GM19351 (cell line): ENCODE results near the gene ACP1.

Experiments used
- ATAC-seq: cut with Tn5 transposase; IDR thresholded peaks from one replicate; pipeline ENCODE4 v1.9.1; 2021; ENCODE audit warnings: mild to moderate bottlenecking, moderate library complexity; ENCODE audit not compliant: unreplicated experiment

Gene ACP1

DNA sequence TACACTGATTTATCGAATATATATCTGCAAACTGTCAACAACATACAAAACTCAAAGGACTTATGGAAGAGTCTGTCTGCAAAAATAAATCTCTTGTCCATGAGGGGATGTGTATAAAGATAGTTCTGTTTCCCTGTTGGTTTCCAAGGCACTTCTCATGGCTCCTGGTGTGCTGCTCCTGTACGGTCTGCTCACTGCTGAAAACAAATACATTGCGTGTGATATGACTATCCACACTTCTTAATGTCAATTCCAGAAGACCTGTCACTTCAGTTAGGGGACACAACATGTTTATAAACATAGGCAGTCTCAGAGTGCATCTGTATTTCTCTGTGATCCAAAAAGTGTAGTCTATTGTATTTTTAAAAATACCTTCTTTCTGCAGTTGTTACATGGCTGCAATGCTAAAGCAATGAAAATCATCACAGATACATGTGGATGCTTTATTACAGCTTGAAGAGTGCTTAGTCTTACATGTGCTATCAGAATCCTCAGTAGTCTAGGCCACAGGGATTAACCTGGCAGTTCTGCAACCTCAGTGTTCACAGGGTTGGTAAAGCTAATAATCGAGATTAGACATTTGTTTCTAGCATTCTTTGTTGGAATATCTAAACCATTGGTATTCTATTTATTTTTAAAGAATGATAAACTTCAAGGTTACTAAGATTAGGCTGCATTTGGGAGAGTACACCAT, 15.4 kb downstream of the ACP1 start:
- no peak for ATAC-seq

GRCh38 chr2:280650-281110, 15.9 kb downstream of the ACP1 start:
- no peak for ATAC-seq

DNA sequence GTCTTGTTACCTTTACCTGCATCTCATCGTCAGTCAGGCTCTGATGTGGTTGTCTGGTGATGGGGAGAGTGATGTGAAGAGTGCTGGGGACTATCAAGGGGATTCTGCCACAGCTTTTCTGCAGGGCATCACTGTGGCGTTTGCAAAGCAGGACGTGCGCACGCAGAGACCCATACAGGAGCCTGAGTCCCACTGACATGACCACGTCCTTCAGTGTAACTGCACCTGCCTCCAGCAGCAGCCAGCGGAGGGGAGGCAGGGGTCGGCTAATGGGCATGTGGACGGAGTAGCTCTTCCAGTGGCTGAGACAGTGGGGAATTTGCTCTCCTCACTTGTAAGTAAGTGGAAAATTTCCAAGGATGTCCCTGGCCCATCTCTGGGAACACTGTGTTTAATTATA, 16.6 kb downstream of the ACP1 start:
- no peak for ATAC-seq

GRCh38 chr2:282371-283263, 17.9 kb downstream of the ACP1 start:
- no peak for ATAC-seq

DNA sequence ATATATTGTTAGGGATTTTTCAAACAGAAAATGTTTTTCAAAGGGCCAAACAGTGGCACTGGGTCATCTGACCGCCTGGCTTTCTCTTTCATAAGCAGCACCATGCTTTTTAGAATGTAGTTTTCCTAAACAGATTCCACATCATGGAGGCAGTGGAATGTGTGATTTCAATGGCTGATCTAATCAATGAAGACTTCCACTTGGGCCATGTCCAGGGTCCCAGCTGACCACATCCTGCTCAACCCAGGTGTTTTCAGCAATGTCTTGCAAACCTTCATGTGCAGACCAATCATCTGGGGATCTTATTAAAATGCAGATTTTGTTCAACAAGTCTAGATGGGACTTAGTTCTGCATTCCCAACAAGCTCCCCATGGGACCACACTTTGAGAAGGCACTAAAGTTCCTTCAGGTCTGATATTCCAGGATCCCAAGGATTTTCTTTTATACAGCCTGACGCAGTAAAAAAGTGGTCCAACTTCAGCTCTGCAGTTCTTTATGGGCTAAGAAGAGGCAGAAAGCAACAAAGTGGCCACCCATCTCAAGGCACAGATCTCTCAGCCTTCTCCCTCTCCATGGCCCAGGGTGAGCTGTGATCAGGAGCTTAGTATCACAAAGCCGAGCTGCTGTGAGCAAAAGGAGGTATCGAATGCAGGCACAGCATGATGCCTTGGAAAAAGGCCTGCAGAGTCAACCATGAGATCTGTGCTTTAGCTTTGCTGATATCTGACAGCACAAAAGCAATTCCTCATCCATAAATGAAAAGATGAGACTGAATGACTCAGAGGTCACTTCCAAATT, 19.4 kb downstream of the ACP1 start:
- no peak for ATAC-seq

DNA sequence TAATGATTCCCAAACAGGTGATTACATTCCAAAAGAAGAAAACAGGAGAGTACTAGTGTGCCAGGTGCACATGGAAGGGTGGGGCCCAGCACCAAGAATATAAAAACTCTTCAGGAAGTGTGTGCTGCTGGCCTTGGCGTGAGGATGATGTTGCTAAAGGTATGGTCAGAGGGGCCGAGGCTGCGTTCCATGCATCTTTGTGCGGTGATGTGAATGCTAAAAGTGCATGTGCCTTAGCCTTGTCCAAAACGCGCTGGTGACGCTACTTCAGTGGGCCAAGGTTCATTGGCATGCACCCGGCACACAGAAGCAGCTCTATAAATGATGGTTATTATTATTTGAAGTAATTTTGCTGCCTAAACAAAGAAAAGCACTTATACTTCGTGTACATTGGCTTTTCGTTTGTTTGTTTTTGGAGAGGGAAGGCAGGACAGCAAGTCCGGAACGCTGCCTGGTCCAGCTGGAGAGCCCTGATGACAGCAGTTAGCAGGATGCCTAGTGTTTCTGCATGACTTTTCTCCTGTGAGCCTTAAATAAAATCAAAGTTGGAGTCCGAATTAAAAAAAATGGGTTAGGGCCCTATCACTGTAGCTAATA, 20.2 kb downstream of the ACP1 start:
- ATAC-seq = no peak

GRCh38 chr2:285531-285930, 20.8 kb downstream of the ACP1 start:
- no peak for ATAC-seq

GRCh38 chr2:286035-286434, 21.3 kb downstream of the ACP1 start:
- no peak for ATAC-seq

DNA sequence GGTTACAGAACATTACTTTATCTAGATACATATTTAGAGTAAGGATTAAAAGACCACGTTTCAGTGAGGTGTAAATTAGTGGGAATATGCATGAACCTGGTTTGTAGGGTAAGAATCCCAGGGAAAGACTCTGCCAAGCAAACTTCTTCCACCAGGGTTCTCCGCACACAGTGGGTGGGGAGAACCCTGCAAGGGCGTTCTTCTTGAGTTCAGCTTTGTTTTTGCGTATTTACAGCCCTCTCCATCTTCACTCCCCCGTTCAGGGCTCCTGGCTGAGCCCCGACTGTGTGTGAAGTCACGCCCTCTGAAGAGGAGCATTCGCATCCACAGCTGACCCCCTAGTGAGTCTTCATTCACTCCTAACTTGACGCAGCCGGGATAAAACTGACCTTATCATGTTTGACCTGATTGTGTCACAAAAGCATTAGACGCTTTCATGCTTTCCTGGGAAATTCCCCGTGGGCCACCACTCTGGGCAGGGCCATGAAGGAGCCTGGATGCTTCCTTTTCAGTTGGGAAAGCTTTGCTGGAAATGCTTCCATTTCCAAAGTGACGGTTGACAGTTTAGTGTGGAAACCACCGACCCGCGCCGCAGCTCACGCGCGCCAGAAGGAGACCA, 22.1 kb downstream of the ACP1 start:
- ATAC-seq = no peak

DNA sequence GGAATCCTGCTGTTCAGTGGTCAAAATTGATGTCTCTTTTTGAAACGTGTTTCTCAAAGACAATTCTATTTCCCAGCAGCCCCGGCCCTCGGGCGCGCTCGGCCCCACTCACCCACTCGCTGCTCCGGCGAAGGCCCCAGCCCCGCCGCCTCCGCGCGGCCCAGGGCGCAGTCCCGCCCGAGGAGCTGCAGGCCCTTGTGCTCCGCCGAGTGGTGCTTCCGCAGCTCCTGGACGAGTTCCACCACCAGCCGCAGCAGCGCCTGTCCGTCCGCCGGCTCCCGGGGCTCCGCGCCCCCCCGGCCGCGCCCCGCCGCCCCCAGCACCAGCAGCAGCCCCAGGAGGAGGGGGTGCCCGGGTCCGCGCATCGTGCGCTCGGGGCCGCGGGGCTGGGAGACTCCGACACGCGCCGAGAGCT, 22.7 kb downstream of the ACP1 start:
- no peak for ATAC-seq

GRCh38 chr2:287911-288757, 23.4 kb downstream of the ACP1 start, which contains the start of gene ALKAL2:
Gene ALKAL2, minus strand, starts transcription at chr2:288091. Its CDS starts 256 bp downstream, at chr2:287835.
- no peak for ATAC-seq

GRCh38 chr2:288758-289361, 24.1 kb downstream of the ACP1 start:
- ATAC-seq = no peak

DNA sequence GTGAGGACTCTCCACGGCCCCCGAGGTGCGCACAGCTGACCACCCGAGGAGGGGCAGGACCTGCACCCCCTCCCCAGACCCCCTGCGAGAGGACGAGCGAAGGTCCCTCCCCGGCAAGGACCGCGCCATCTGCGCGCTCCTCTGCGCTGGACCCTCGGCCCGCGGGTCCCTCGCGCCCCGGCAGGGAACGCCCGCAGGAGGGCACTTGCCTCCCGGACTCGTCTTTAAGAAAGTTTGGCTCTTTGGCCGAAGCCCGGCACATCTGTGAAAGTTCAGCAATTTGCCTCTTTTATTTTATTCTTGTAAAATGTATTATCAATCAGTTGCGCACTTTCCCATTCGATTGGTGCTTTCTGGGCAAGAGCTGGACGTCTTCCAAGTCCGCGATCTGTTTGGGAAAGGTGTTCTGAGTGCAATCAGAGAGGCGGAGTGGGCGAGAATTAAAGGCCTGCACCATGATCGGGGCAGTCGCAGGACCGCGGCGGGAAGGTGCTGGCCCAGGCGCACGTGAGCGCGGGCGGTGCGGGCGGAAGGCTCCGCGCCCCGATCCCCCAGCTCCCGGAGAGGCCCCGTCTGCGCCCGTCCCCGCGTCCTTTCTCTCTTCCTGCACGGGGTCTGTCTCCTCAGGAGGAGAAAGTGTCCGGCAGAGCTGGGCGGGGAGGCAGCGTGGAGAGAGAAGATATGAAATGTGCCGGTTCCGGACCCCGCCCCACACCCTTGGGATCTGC, 24.8 kb downstream of the ACP1 start:
- no peak for ATAC-seq

GRCh38 chr2:290090-290722, 25.5 kb downstream of the ACP1 start:
- ATAC-seq = no peak

GRCh38 chr2:295090-295489, 30.3 kb downstream of the ACP1 start:
- no peak for ATAC-seq

DNA sequence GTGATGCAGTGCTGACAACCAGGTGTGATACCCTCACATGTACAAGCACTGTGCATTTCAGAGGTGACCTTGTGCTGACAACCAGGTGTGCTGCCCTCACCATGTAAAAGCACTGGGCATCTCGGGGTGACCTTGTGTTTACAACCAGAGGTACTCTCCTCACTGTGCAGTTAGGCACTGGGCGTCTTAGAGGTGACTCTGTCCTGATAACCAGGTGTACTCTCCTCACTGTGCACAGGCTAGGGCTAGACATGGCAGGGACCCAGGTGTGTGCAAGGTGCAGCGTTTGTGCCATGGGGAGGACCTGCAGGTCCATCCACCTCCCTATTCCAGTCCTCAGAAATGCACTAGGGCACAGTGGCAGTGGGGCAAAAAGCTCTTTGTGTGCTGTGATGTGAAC, 31.6 kb downstream of the ACP1 start:
- ATAC-seq = no peak

- no peak for ATAC-seq
Observed at GRCh38 chr2:305366-305765, 40.6 kb downstream of the ACP1 start.
